ENCODE data around the gene CCDC40.

Gene CCDC40

GRCh38 chr17:80111702-80112470, 75.4 kb downstream of the CCDC40 start:
- no peak for DNase-seq (ENCODE audit: low spot score)
- no peak overlapping the region for H3K27ac ChIP-seq (replicated peaks; ENCODE audit: low read length)
- no CpG with 5 or more reads among the region's 26 CpGs for WGBS, 2 donors (ENCODE audit: extremely low coverage in 2 of 2, insufficient read length in 2 of 2, insufficient replicate concordance in 1 of 2)

GRCh38 chr17:80112471-80113032, 76.1 kb downstream of the CCDC40 start:
- peaks cover 0 to 21% of the 10 kb centered on the region in 2 donors for H3K9me3 ChIP-seq (replicated peaks in 1 of 2; ENCODE audit: control insufficient read depth in 2 of 2, insufficient read depth in 1 of 2, low read depth in 1 of 2, low read length in 2 of 2)
- no peak overlapping the region for H4K91ac ChIP-seq (ENCODE audit: low read depth, low read length, poor library complexity)
- H2BK5ac ChIP-seq (ENCODE audit: low read length) = peak overlapping the region; percentile 80
- H4K8ac ChIP-seq (ENCODE audit: low read depth, low read length) = no peak overlapping the region
- H3K36me3 ChIP-seq (replicated peaks in 1 of 2; ENCODE audit: control insufficient read depth in 2 of 2, insufficient read depth in 2 of 2, low read length in 2 of 2) = peaks cover 3 to 4% of the 10 kb centered on the region in 2 donors
- H3K18ac ChIP-seq (ENCODE audit: low read length) = no peak overlapping the region
- H3K27me3 ChIP-seq (ENCODE audit: control insufficient read depth in 3 of 3, insufficient read depth in 3 of 3, low read depth in 1 of 3, low read length in 3 of 3) = no peaks in the 10 kb centered on the region
- peak overlapping the region; percentile 57 for H3K9ac ChIP-seq (ENCODE audit: low read depth, low read length, poor library complexity)
- H3K27ac ChIP-seq (replicated peaks; ENCODE audit: low read length) = no peak overlapping the region
- peak overlapping the region; percentile 56 for H2AK5ac ChIP-seq (ENCODE audit: low read depth, low read length)
- H3K4me2 ChIP-seq (ENCODE audit: insufficient read depth, low read length, poor library complexity, severe bottlenecking) = no peak overlapping the region
- no peak overlapping the region for H2BK15ac ChIP-seq (ENCODE audit: low read length)
- no CpG with 5 or more reads among the region's 24 CpGs for WGBS, 2 donors (ENCODE audit: extremely low coverage in 2 of 2, insufficient read length in 2 of 2, insufficient replicate concordance in 1 of 2)
- H3K4me1 ChIP-seq (ENCODE audit: control insufficient read depth in 2 of 2, insufficient read depth in 1 of 2, low read depth in 1 of 2, low read length in 2 of 2) = peaks cover 0 to 4% of the 10 kb centered on the region in 2 donors
- no peak overlapping the region for H3K4me3 ChIP-seq (ENCODE audit: low read length in 2 of 2)
- no peak for DNase-seq (ENCODE audit: low spot score)
- peak overlapping the region; percentile 73 for H3K23ac ChIP-seq (ENCODE audit: low read depth, low read length, poor library complexity)
- no peak overlapping the region for H2AFZ ChIP-seq (ENCODE audit: low read length)
- no peak overlapping the region for H3K14ac ChIP-seq (ENCODE audit: low read length)
- peaks cover 5% of the 10 kb centered on the region for H3K79me1 ChIP-seq (ENCODE audit: low read depth, low read length)
- H3K4ac ChIP-seq (ENCODE audit: low read length) = no peak overlapping the region
- no peak overlapping the region for H2BK120ac ChIP-seq (ENCODE audit: low read depth, low read length)
- H2BK12ac ChIP-seq (ENCODE audit: low read length) = no peak overlapping the region

More at GRCh38 chr17:80111702-80112470, 75.4 kb downstream of the CCDC40 start:
- H3K18ac ChIP-seq (ENCODE audit: low read length) = no peak overlapping the region
- no peak overlapping the region for H4K8ac ChIP-seq (ENCODE audit: low read depth, low read length)
- no peak overlapping the region for H2BK15ac ChIP-seq (ENCODE audit: low read length)
- no peak overlapping the region for H3K4me2 ChIP-seq (ENCODE audit: insufficient read depth, low read length, poor library complexity, severe bottlenecking)
- H3K9me3 ChIP-seq (replicated peaks in 1 of 2; ENCODE audit: control insufficient read depth in 2 of 2, insufficient read depth in 1 of 2, low read depth in 1 of 2, low read length in 2 of 2) = peaks cover 0 to 21% of the 10 kb centered on the region in 2 donors
- H3K9ac ChIP-seq (ENCODE audit: low read depth, low read length, poor library complexity) = peak overlapping the region; percentile 57
- no peak overlapping the region for H3K4ac ChIP-seq (ENCODE audit: low read length)
- no peak overlapping the region for H2BK12ac ChIP-seq (ENCODE audit: low read length)
- no peak overlapping the region for H3K4me3 ChIP-seq (ENCODE audit: low read length in 2 of 2)
- H3K4me1 ChIP-seq (ENCODE audit: control insufficient read depth in 2 of 2, insufficient read depth in 1 of 2, low read depth in 1 of 2, low read length in 2 of 2) = peaks cover 0 to 4% of the 10 kb centered on the region in 2 donors
- H3K79me1 ChIP-seq (ENCODE audit: low read depth, low read length) = peaks cover 3% of the 10 kb centered on the region
- peaks cover 3% of the 10 kb centered on the region in 2 donors for H3K36me3 ChIP-seq (replicated peaks in 1 of 2; ENCODE audit: control insufficient read depth in 2 of 2, insufficient read depth in 2 of 2, low read length in 2 of 2)
- peak overlapping the region; percentile 80 for H2BK5ac ChIP-seq (ENCODE audit: low read length)
- H2BK120ac ChIP-seq (ENCODE audit: low read depth, low read length) = no peak overlapping the region
- no peak overlapping the region for H2AFZ ChIP-seq (ENCODE audit: low read length)
- H3K27me3 ChIP-seq (ENCODE audit: control insufficient read depth in 3 of 3, insufficient read depth in 3 of 3, low read depth in 1 of 3, low read length in 3 of 3) = no peaks in the 10 kb centered on the region
- H3K23ac ChIP-seq (ENCODE audit: low read depth, low read length, poor library complexity) = peak overlapping the region; percentile 73
- peak overlapping the region; percentile 46 for H2AK5ac ChIP-seq (ENCODE audit: low read depth, low read length)
- H3K14ac ChIP-seq (ENCODE audit: low read length) = no peak overlapping the region
- no peak overlapping the region for H4K91ac ChIP-seq (ENCODE audit: low read depth, low read length, poor library complexity)

DNA sequence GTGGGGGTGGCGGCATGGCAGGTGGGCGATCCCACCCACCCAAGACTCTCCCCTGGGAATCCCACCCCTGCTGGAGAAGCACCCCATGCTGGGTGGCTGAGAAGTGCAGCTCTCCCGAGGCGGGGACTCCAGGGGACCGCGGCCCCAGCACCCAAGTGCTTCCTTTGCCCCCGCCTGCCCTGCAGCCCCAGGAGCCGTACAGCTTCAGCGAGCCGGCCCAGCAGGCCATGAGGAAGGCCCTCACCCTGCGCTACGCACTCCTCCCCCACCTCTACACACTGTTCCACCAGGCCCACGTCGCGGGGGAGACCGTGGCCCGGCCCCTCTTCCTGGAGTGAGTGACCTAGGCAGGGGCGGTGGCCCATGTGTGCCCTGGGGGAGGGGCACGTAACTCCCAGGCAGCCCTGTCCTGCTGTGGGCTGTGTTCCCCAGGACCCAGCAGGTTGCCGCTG, 76.6 kb downstream of the CCDC40 start:
- no peak for DNase-seq (ENCODE audit: low spot score)

DNA sequence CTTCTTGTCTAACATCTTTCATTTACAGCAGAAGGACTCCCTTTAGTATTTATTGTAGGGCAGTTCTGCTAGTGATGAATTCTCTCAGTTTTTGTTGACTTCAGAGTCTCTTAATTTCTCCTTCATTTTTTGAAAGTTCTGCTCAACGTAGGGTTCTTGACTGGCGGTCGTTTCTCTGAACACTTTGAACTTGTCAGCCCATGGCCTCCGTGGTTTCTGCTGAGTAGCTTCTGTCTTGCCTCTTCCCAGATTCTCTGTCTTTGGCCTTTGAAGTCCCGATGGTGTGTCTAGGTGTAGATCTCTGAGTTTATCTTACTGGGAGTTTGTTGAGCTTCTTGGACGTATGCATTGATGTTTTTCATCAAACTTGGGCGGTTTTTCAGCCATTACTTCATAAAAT, 78.3 kb downstream of the CCDC40 start:
- Histone ChIP-seq H3K9me3 (replicated peaks in 1 of 2; ENCODE audit: control insufficient read depth in 2 of 2, insufficient read depth in 1 of 2, low read depth in 1 of 2, low read length in 2 of 2) (peaks cover 0 to 21% of the 10 kb centered on the region in 2 donors), H3K36me3 (replicated peaks in 1 of 2; ENCODE audit: control insufficient read depth in 2 of 2, insufficient read depth in 2 of 2, low read length in 2 of 2) (peaks cover 1 to 3% of the 10 kb centered on the region in 2 donors), H2AK5ac (ENCODE audit: low read depth, low read length) (no peak overlapping the region), H3K4me2 (ENCODE audit: insufficient read depth, low read length, poor library complexity, severe bottlenecking) (no peak overlapping the region), H3K27me3 (ENCODE audit: control insufficient read depth in 3 of 3, insufficient read depth in 3 of 3, low read depth in 1 of 3, low read length in 3 of 3) (no peaks in the 10 kb centered on the region), H3K79me1 (ENCODE audit: low read depth, low read length) (peaks cover 5% of the 10 kb centered on the region), H2BK15ac (ENCODE audit: low read length) (no peak overlapping the region), H2BK5ac (ENCODE audit: low read length) (no peak overlapping the region), H3K4ac (ENCODE audit: low read length) (no peak overlapping the region), H4K91ac (ENCODE audit: low read depth, low read length, poor library complexity) (no peak overlapping the region), H3K4me1 (ENCODE audit: control insufficient read depth in 2 of 2, insufficient read depth in 1 of 2, low read depth in 1 of 2, low read length in 2 of 2) (peaks cover 0 to 8% of the 10 kb centered on the region in 2 donors), H3K27ac (replicated peaks; ENCODE audit: low read length) (no peak overlapping the region), H3K23ac (ENCODE audit: low read depth, low read length, poor library complexity) (no peak overlapping the region), H3K9ac (ENCODE audit: low read depth, low read length, poor library complexity) (no peak overlapping the region), H2BK120ac (ENCODE audit: low read depth, low read length) (no peak overlapping the region), H4K8ac (ENCODE audit: low read depth, low read length) (no peak overlapping the region), H2BK12ac (ENCODE audit: low read length) (no peak overlapping the region), H3K18ac (ENCODE audit: low read length) (no peak overlapping the region), H2AFZ (ENCODE audit: low read length) (no peak overlapping the region), H3K14ac (ENCODE audit: low read length) (no peak overlapping the region), H3K4me3 (ENCODE audit: low read length in 2 of 2) (no peak overlapping the region)
- no CpG with 5 or more reads among the region's 7 CpGs for WGBS, 2 donors (ENCODE audit: extremely low coverage in 2 of 2, insufficient read length in 2 of 2, insufficient replicate concordance in 1 of 2)
- no peak for DNase-seq (ENCODE audit: low spot score)

More for the DNA sequence above, 76.6 kb downstream of the CCDC40 start:
- Histone ChIP-seq H4K91ac (ENCODE audit: low read depth, low read length, poor library complexity) (no peak overlapping the region), H3K18ac (ENCODE audit: low read length) (peak overlapping the region; percentile 74), H3K4me2 (ENCODE audit: insufficient read depth, low read length, poor library complexity, severe bottlenecking) (no peak overlapping the region), H2BK15ac (ENCODE audit: low read length) (no peak overlapping the region), H3K79me1 (ENCODE audit: low read depth, low read length) (peaks cover 5% of the 10 kb centered on the region), H3K4me1 (ENCODE audit: control insufficient read depth in 2 of 2, insufficient read depth in 1 of 2, low read depth in 1 of 2, low read length in 2 of 2) (peaks cover 0 to 6% of the 10 kb centered on the region in 2 donors), H3K27me3 (ENCODE audit: control insufficient read depth in 3 of 3, insufficient read depth in 3 of 3, low read depth in 1 of 3, low read length in 3 of 3) (no peaks in the 10 kb centered on the region), H2AFZ (ENCODE audit: low read length) (no peak overlapping the region), H2BK12ac (ENCODE audit: low read length) (no peak overlapping the region), H3K9ac (ENCODE audit: low read depth, low read length, poor library complexity) (no peak overlapping the region), H3K23ac (ENCODE audit: low read depth, low read length, poor library complexity) (no peak overlapping the region), H2AK5ac (ENCODE audit: low read depth, low read length) (peak overlapping the region; percentile 56), H4K8ac (ENCODE audit: low read depth, low read length) (no peak overlapping the region), H3K9me3 (replicated peaks in 1 of 2; ENCODE audit: control insufficient read depth in 2 of 2, insufficient read depth in 1 of 2, low read depth in 1 of 2, low read length in 2 of 2) (peaks cover 0 to 21% of the 10 kb centered on the region in 2 donors), H2BK5ac (ENCODE audit: low read length) (no peak overlapping the region), H2BK120ac (ENCODE audit: low read depth, low read length) (no peak overlapping the region), H3K4ac (ENCODE audit: low read length) (no peak overlapping the region), H3K27ac (replicated peaks; ENCODE audit: low read length) (no peak overlapping the region), H3K14ac (ENCODE audit: low read length) (no peak overlapping the region), H3K4me3 (ENCODE audit: low read length in 2 of 2) (no peak overlapping the region), H3K36me3 (replicated peaks in 1 of 2; ENCODE audit: control insufficient read depth in 2 of 2, insufficient read depth in 2 of 2, low read length in 2 of 2) (peaks cover 3 to 4% of the 10 kb centered on the region in 2 donors)
- WGBS, 2 donors (ENCODE audit: extremely low coverage in 2 of 2, insufficient read length in 2 of 2, insufficient replicate concordance in 1 of 2) = no CpG with 5 or more reads among the region's 20 CpGs

Data from neuronal stem cell (in vitro differentiated cells).